ENCODE results near the gene ELK1. TPM values are rescaled to one million over a fixed set of nuclear protein-coding genes. Genes with fewer than 3 reads are reported as not detected.
A peak's percentile ranks its signal among the peaks of the same experiment; 100 is the strongest.
"Not testable (repeated sequence)": the region's sequence is repeated elsewhere in the genome, so short reads cannot be mapped to it uniquely, and the experiment has no call there.

ELK1 gene
- total RNA-seq: 10 to 100 TPM; 53.5 to 54.5 TPM

- peak within 1 kb of the TSS; percentile 93 for H3K27ac Mint-ChIP-seq
- no peaks in the 10 kb centered on the region for H3K9me3 Mint-ChIP-seq
- H3K4me1 Mint-ChIP-seq: peaks cover 32% of the 10 kb centered on the region
- H3K4me3 Mint-ChIP-seq: peak within 1 kb of the TSS; percentile 93
- DNase-seq (peak; percentile 83), ATAC-seq (ENCODE audit: low read depth) (peak; percentile 96)
- H3K36me3 Mint-ChIP-seq: peaks cover 33% of the 10 kb centered on the region
- POLR2A ChIA-PET: interaction anchor here (1.2 kb wide), 1 partner anchor 94 kb away, joined by 7 read pairs; no protein-coding TSS in a partner anchor
- H3K27me3 Mint-ChIP-seq: no peaks in the 10 kb centered on the region
Observed at GRCh38 chrX:47650164-47651042, at the start of gene ELK1. ELK1 (minus strand) TSS chrX:47650563; CDS start chrX:47641441, 9,122 bp downstream.

GRCh38 chrX:47697181-47697580 lies 46.8 kb upstream of the ELK1 start:
- no peaks in the 10 kb centered on the region for H3K4me1 Mint-ChIP-seq
- DNase-seq (no peak), ATAC-seq (ENCODE audit: low read depth) (no peak)
- H3K27ac Mint-ChIP-seq: no peak overlapping the region
- H3K4me3 Mint-ChIP-seq: no peak overlapping the region
- H3K9me3 Mint-ChIP-seq: no peaks in the 10 kb centered on the region
- H3K27me3 Mint-ChIP-seq: peaks cover 8% of the 10 kb centered on the region
- no peaks in the 10 kb centered on the region for H3K36me3 Mint-ChIP-seq
- POLR2A ChIA-PET: no interaction called here

- H3K9me3 Mint-ChIP-seq: no peaks in the 10 kb centered on the region
- no peaks in the 10 kb centered on the region for H3K36me3 Mint-ChIP-seq
- H3K4me1 Mint-ChIP-seq: no peaks in the 10 kb centered on the region
- POLR2A ChIA-PET: no interaction called here
- DNase-seq (no peak), ATAC-seq (ENCODE audit: low read depth) (no peak)
- H3K4me3 Mint-ChIP-seq: no peak overlapping the region
- H3K27ac Mint-ChIP-seq: no peak overlapping the region
- H3K27me3 Mint-ChIP-seq: peaks cover 7% of the 10 kb centered on the region
Observed at GRCh38 chrX:47690175-47690574, 39.8 kb upstream of the ELK1 start.

GRCh38 chrX:47687263-47687662 lies 36.9 kb upstream of the ELK1 start:
- H3K9me3 Mint-ChIP-seq: no peaks in the 10 kb centered on the region
- H3K4me3 Mint-ChIP-seq: no peak overlapping the region
- no peak for DNase-seq
- no peak overlapping the region for H3K27ac Mint-ChIP-seq
- no peaks in the 10 kb centered on the region for H3K4me1 Mint-ChIP-seq
- no peaks in the 10 kb centered on the region for H3K36me3 Mint-ChIP-seq
- no peak for ATAC-seq (ENCODE audit: low read depth)
- POLR2A ChIA-PET: no interaction called here
- H3K27me3 Mint-ChIP-seq: peaks cover 8% of the 10 kb centered on the region

GRCh38 chrX:47683829-47684205 lies 33.5 kb upstream of the ELK1 start:
- H3K27ac Mint-ChIP-seq: no peak overlapping the region
- no peak overlapping the region for H3K4me3 Mint-ChIP-seq
- POLR2A ChIA-PET: no interaction called here
- H3K27me3 Mint-ChIP-seq: peaks cover 5% of the 10 kb centered on the region
- DNase-seq (no peak), ATAC-seq (ENCODE audit: low read depth) (no peak)
- no peaks in the 10 kb centered on the region for H3K9me3 Mint-ChIP-seq
- H3K36me3 Mint-ChIP-seq: no peaks in the 10 kb centered on the region
- H3K4me1 Mint-ChIP-seq: no peaks in the 10 kb centered on the region

- Mint-ChIP-seq H3K4me3 (no peak overlapping the region), H3K36me3 (no peaks in the 10 kb centered on the region), H3K27ac (no peak overlapping the region), H3K9me3 (no peaks in the 10 kb centered on the region), H3K27me3 (peaks cover 5% of the 10 kb centered on the region), H3K4me1 (no peaks in the 10 kb centered on the region)
- POLR2A ChIA-PET: no interaction called here
- ATAC-seq (ENCODE audit: low read depth) (no peak), DNase-seq (no peak)
Observed at GRCh38 chrX:47683184-47683828, 32.9 kb upstream of the ELK1 start.

GRCh38 chrX:47675959-47676859 lies 25.8 kb upstream of the ELK1 start:
- H3K9me3 Mint-ChIP-seq; DNase-seq; H3K36me3 Mint-ChIP-seq; H3K4me3 Mint-ChIP-seq; ATAC-seq (ENCODE audit: low read depth); H3K27ac Mint-ChIP-seq; H3K4me1 Mint-ChIP-seq; H3K27me3 Mint-ChIP-seq; POLR2A ChIA-PET: not testable (repeated sequence)

GRCh38 chrX:47674776-47675175 lies 24.4 kb upstream of the ELK1 start:
- no peak for DNase-seq
- Mint-ChIP-seq H3K27me3 (peaks cover 2% of the 10 kb centered on the region), H3K4me3 (no peak overlapping the region), H3K9me3 (no peaks in the 10 kb centered on the region), H3K27ac (no peak overlapping the region), H3K36me3 (no peaks in the 10 kb centered on the region), H3K4me1 (peaks cover 3% of the 10 kb centered on the region)
- POLR2A ChIA-PET: no interaction called here
- ATAC-seq (ENCODE audit: low read depth): no peak

GRCh38 chrX:47665797-47666196 lies 15.4 kb upstream of the ELK1 start:
- ATAC-seq (ENCODE audit: low read depth); H3K4me1 Mint-ChIP-seq; H3K4me3 Mint-ChIP-seq; POLR2A ChIA-PET; H3K9me3 Mint-ChIP-seq; H3K27ac Mint-ChIP-seq; DNase-seq; H3K27me3 Mint-ChIP-seq; H3K36me3 Mint-ChIP-seq: not testable (repeated sequence)

- no peaks in the 10 kb centered on the region for H3K27me3 Mint-ChIP-seq
- POLR2A ChIA-PET: no interaction called here
- ATAC-seq (ENCODE audit: low read depth) (no peak), DNase-seq (no peak)
- H3K4me3 Mint-ChIP-seq: no peak overlapping the region
- H3K36me3 Mint-ChIP-seq: peaks cover 2% of the 10 kb centered on the region
- no peaks in the 10 kb centered on the region for H3K9me3 Mint-ChIP-seq
- H3K4me1 Mint-ChIP-seq: peaks cover 9% of the 10 kb centered on the region
- H3K27ac Mint-ChIP-seq: no peak overlapping the region
Observed at GRCh38 chrX:47664737-47665136, 14.4 kb upstream of the ELK1 start.

GRCh38 chrX:47662144-47662657 lies 11.8 kb upstream of the ELK1 start:
- no peaks in the 10 kb centered on the region for H3K9me3 Mint-ChIP-seq
- no peak for ATAC-seq (ENCODE audit: low read depth)
- POLR2A ChIA-PET: no interaction called here
- no peak overlapping the region for H3K27ac Mint-ChIP-seq
- peaks cover 14% of the 10 kb centered on the region for H3K4me1 Mint-ChIP-seq
- H3K36me3 Mint-ChIP-seq: peaks cover 7% of the 10 kb centered on the region
- H3K27me3 Mint-ChIP-seq: no peaks in the 10 kb centered on the region
- no peak overlapping the region for H3K4me3 Mint-ChIP-seq
- DNase-seq: no peak

- no peak overlapping the region for H3K27ac Mint-ChIP-seq
- no peaks in the 10 kb centered on the region for H3K27me3 Mint-ChIP-seq
- POLR2A ChIA-PET: no interaction called here
- ATAC-seq (ENCODE audit: low read depth) (no peak), DNase-seq (no peak)
- peaks cover 8% of the 10 kb centered on the region for H3K36me3 Mint-ChIP-seq
- H3K9me3 Mint-ChIP-seq: no peaks in the 10 kb centered on the region
- H3K4me3 Mint-ChIP-seq: no peak overlapping the region
- H3K4me1 Mint-ChIP-seq: peaks cover 14% of the 10 kb centered on the region
Observed at GRCh38 chrX:47661539-47661938, 11.2 kb upstream of the ELK1 start.

- POLR2A ChIA-PET: no interaction called here
- DNase-seq: no peak
- no peak for ATAC-seq (ENCODE audit: low read depth)
- H3K9me3 Mint-ChIP-seq: no peaks in the 10 kb centered on the region
- peak overlapping the region; percentile 89 for H3K4me3 Mint-ChIP-seq
- peak overlapping the region; percentile 98 for H3K27ac Mint-ChIP-seq
- H3K4me1 Mint-ChIP-seq: peaks cover 17% of the 10 kb centered on the region
- no peaks in the 10 kb centered on the region for H3K27me3 Mint-ChIP-seq
- peaks cover 16% of the 10 kb centered on the region for H3K36me3 Mint-ChIP-seq
Observed at GRCh38 chrX:47659421-47659726, 9.0 kb upstream of the ELK1 start.
